ENCODE measurements around the gene SLC1A7. TPM values are rescaled to one million over a fixed set of nuclear protein-coding genes. Genes with fewer than 3 reads are reported as not detected.

SLC1A7 gene
- total RNA-seq, 4 donors from 2014 or later: 0.45 to 3.7 (median 0.84) TPM

- H3K36me3 ChIP-seq: no peaks in the 10 kb centered on the region
- no peak for DNase-seq (ENCODE audit: extremely low spot score)
- peaks cover 6 to 20% (median 10%) of the 10 kb centered on the region in 4 donors for H3K4me1 ChIP-seq
- TF ChIP-seq EP300 (IDR thresholded peaks at IDR 0.05) (no peak), CTCF (IDR thresholded peaks at IDR 0.05) (no peak), POLR2AphosphoS5 (IDR thresholded peaks at IDR 0.05) (no peak), POLR2A (IDR thresholded peaks at IDR 0.05; ENCODE audit: low read depth) (no peak)
- 95% methylated on average over 11 of the region's 11 CpGs for WGBS
- intact Hi-C loops (cut with DNase I): no loop called here
- H3K9me3 ChIP-seq: peaks cover 0 to 7% (median 2%) of the 10 kb centered on the region in 4 donors
- H3K27ac ChIP-seq (replicated peaks in 1 of 4): no peak overlapping the region
- no peak overlapping the region for H3K4me3 ChIP-seq
- H3K27me3 ChIP-seq: peaks cover 0 to 7% (median 0%) of the 10 kb centered on the region in 4 donors
Measured at GRCh38 chr1:53116933-53117600, 25.4 kb downstream of the SLC1A7 start.

DNA sequence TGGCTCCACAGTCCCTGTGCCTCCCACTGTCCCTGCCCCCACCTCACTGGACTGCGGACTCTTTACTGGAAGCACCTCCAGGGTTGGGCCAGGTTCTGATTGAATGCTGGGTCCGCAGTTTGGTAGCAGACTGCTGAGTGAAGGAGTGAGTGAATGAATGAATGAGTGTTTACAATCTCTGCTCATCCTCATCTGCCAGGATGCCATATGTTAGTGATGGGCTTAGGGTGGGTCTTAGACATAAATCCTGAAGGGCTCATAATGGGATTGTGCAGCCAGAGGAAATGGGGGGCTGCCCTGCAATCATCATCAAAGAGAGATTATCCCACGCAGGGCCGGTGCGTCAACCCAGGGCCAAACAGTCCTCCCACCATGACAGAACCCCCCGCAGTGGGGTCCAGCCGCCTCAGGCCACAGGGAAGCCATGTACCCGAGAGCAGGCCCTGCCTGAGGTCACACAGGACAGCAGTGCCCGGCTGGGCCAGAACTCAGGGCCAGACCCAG, 26.1 kb downstream of the SLC1A7 start:
- no peak overlapping the region for H3K27ac ChIP-seq (replicated peaks in 1 of 4)
- H3K4me3 ChIP-seq: no peak overlapping the region
- H3K27me3 ChIP-seq: peaks cover 0 to 7% (median 0%) of the 10 kb centered on the region in 4 donors
- intact Hi-C loops (cut with DNase I): no loop called here
- 83% methylated on average over 9 of the region's 9 CpGs for WGBS
- no peaks in the 10 kb centered on the region for H3K36me3 ChIP-seq
- TF ChIP-seq EP300 (IDR thresholded peaks at IDR 0.05) (no peak), POLR2AphosphoS5 (IDR thresholded peaks at IDR 0.05) (no peak), POLR2A (IDR thresholded peaks at IDR 0.05; ENCODE audit: low read depth) (no peak), CTCF (IDR thresholded peaks at IDR 0.05) (no peak)
- DNase-seq (ENCODE audit: extremely low spot score): no peak
- H3K9me3 ChIP-seq: peaks cover 0 to 7% (median 3%) of the 10 kb centered on the region in 4 donors
- H3K4me1 ChIP-seq: peaks cover 0 to 14% (median 3%) of the 10 kb centered on the region in 4 donors

- no peaks in the 10 kb centered on the region for H3K36me3 ChIP-seq
- H3K4me1 ChIP-seq: peaks cover 0 to 14% (median 3%) of the 10 kb centered on the region in 4 donors
- TF ChIP-seq POLR2A (IDR thresholded peaks at IDR 0.05; ENCODE audit: low read depth): no peak
- no peak for TF ChIP-seq EP300 (IDR thresholded peaks at IDR 0.05)
- TF ChIP-seq POLR2AphosphoS5 (IDR thresholded peaks at IDR 0.05): no peak
- no peak for TF ChIP-seq CTCF (IDR thresholded peaks at IDR 0.05)
- 70% methylated on average over 13 of the region's 20 CpGs for WGBS
- intact Hi-C loops (cut with DNase I): no loop called here
- H3K27me3 ChIP-seq: peaks cover 0 to 7% (median 0%) of the 10 kb centered on the region in 4 donors
- DNase-seq (ENCODE audit: extremely low spot score): no peak
- peaks cover 0 to 7% (median 3%) of the 10 kb centered on the region in 4 donors for H3K9me3 ChIP-seq
- H3K4me3 ChIP-seq: no peak overlapping the region
- no peak overlapping the region for H3K27ac ChIP-seq (replicated peaks in 1 of 4)
Measured at GRCh38 chr1:53115403-53116306, 26.8 kb downstream of the SLC1A7 start.

- no peak for TF ChIP-seq POLR2AphosphoS5 (IDR thresholded peaks at IDR 0.05)
- no peak for TF ChIP-seq EP300 (IDR thresholded peaks at IDR 0.05)
- no peak for TF ChIP-seq POLR2A (IDR thresholded peaks at IDR 0.05; ENCODE audit: low read depth)
- TF ChIP-seq CTCF (IDR thresholded peaks at IDR 0.05): no peak
- intact Hi-C loops (cut with DNase I): no loop called here
- no peak overlapping the region for H3K4me3 ChIP-seq
Measured at GRCh38 chr1:53114581-53115400, 27.6 kb downstream of the SLC1A7 start.

More at GRCh38 chr1:53114581-53115400, 27.6 kb downstream of the SLC1A7 start:
- Histone ChIP-seq H3K27ac (replicated peaks in 1 of 4) (no peak overlapping the region), H3K9me3 (peaks cover 0 to 7% (median 3%) of the 10 kb centered on the region in 4 donors), H3K36me3 (no peaks in the 10 kb centered on the region), H3K4me1 (peaks cover 2 to 20% (median 8%) of the 10 kb centered on the region in 4 donors), H3K27me3 (peaks cover 0 to 7% (median 0%) of the 10 kb centered on the region in 4 donors)
- WGBS: 97% methylated on average over 17 of the region's 24 CpGs
- no peak for DNase-seq (ENCODE audit: extremely low spot score)

Data from esophagus muscularis mucosa (tissue), 4 donors.